Endodermal cell (in vitro differentiated cells): ENCODE data around the gene LSM3. TPM values are rescaled to one million over a fixed set of nuclear protein-coding genes. Genes with fewer than 3 reads are reported as not detected.

Source experiments
- DNase-seq: peaks from one replicate; pipeline ENCODE4 v3.0.0-alpha.2; 2017
- H3K27ac ChIP-seq: 2 replicates; pipeline ENCODE4 v1.5.1; 2013; ENCODE audit warnings: mild to moderate bottlenecking, low read depth, low read length, moderate library complexity
- H3K27me3 ChIP-seq: 2 replicates; pipeline ENCODE4 v1.6.1; 2013; ENCODE audit warnings: mild to moderate bottlenecking, low read length, moderate library complexity; ENCODE audit not compliant: insufficient read depth, control insufficient read depth, poor library complexity, severe bottlenecking
- H3K36me3 ChIP-seq: 2 replicates; pipeline ENCODE4 v1.7.0; 2013; ENCODE audit warnings: mild to moderate bottlenecking, low read length, moderate library complexity; ENCODE audit not compliant: control insufficient read depth, insufficient read depth
- H3K4me1 ChIP-seq: one replicate; pipeline ENCODE4 v1.7.0; 2013; ENCODE audit warnings: low read length; ENCODE audit not compliant: control insufficient read depth, insufficient read depth
- H3K4me3 ChIP-seq: 2 replicates; pipeline ENCODE4 v1.5.1; 2013; ENCODE audit warnings: mild to moderate bottlenecking, low read length, moderate library complexity
- H3K9ac ChIP-seq: 2 replicates; pipeline ENCODE4 v1.6.1; 2013; ENCODE audit warnings: mild to moderate bottlenecking, low read length, moderate library complexity; ENCODE audit not compliant: poor library complexity, severe bottlenecking; ENCODE audit errors: extremely low read depth
- H3K9me3 ChIP-seq: 2 replicates; pipeline ENCODE4 v1.6.1; 2013; ENCODE audit warnings: mild to moderate bottlenecking, low read length, moderate library complexity; ENCODE audit not compliant: control insufficient read depth
- H3K27ac Mint-ChIP-seq: 2 replicates; pipeline ENCODE4 v1.8.0; 2020; ENCODE audit warnings: mixed read lengths
- H3K27me3 Mint-ChIP-seq: 2 replicates; pipeline ENCODE4 v1.8.0; 2021; ENCODE audit warnings: mild to moderate bottlenecking, mixed read lengths; ENCODE audit not compliant: insufficient read depth
- H3K36me3 Mint-ChIP-seq: 2 replicates; pipeline ENCODE4 v1.8.0; 2020; ENCODE audit warnings: low read depth, mixed read lengths
- H3K4me1 Mint-ChIP-seq: 2 replicates; pipeline ENCODE4 v1.8.0; 2020; ENCODE audit warnings: mixed read lengths
- H3K4me3 Mint-ChIP-seq: 2 replicates; pipeline ENCODE4 v1.8.0; 2020; ENCODE audit warnings: mild to moderate bottlenecking, moderate library complexity, mixed read lengths
- H3K9me3 Mint-ChIP-seq: 2 replicates; pipeline ENCODE4 v1.8.0; 2020; ENCODE audit warnings: mild to moderate bottlenecking, mixed read lengths
- CTCF ChIP-seq: fragments of 200-600 bp; sonication (generic); conservative IDR thresholded peaks from 2 replicates; pipeline ENCODE4 v1.5.0; 2021; ENCODE audit warnings: antibody characterized with exemption, mild to moderate bottlenecking
- WGBS, 2 experiments: methylation state at CpG; one replicate each; pipeline versions ENCODE4 v1.1.5 to v1.1.7; 2013; ENCODE audit warnings: missing lambda C conversion rate in 2 of 2, mixed read lengths in 1 of 2; ENCODE audit not compliant: insufficient coverage in 1 of 2, insufficient read length in 1 of 2; 5-methylcytosine and 5-hydroxymethylcytosine counted together
- total RNA-seq, 2 donors: library from RNA; stranded (reverse); fragmentation: NEBNext Ultra II Directional in 1 of 2; extraction: Animal tissue kit (Norgen Biotek cat#: 25700) in 1 of 2; gene quantifications; 2 replicates in 1 of 2; 3 replicates in 1 of 2; pipeline ENCODE4 v1.2.1, GENCODE V29; 2021

The LSM3 gene
- total RNA-seq, 2 donors from 2014 or later, result 18.1 to 19.7 TPM

- TF ChIP-seq CTCF, result no peak
- H3K9me3 ChIP-seq, result no peaks in the 10 kb centered on the region
- H3K4me3 ChIP-seq, result no peak overlapping the region
- H3K36me3 ChIP-seq, result peaks cover 30% of the 10 kb centered on the region
- Mint-ChIP-seq H3K27me3 (peaks cover 2% of the 10 kb centered on the region), H3K4me3 (no peak overlapping the region), H3K4me1 (peaks cover 2% of the 10 kb centered on the region), H3K27ac (no peak overlapping the region), H3K36me3 (peaks cover 38% of the 10 kb centered on the region), H3K9me3 (no peaks in the 10 kb centered on the region)
- no peak overlapping the region for H3K9ac ChIP-seq
- WGBS, 2 experiments, result 91 to 93% methylated on average over 1 to 4 of the region's 4 CpGs
- H3K4me1 ChIP-seq, result no peaks in the 10 kb centered on the region
- H3K27ac ChIP-seq, result no peak overlapping the region
- H3K27me3 ChIP-seq, result no peaks in the 10 kb centered on the region
- no peak for DNase-seq
Measured at GRCh38 chr3:14200841-14201240, 22.2 kb downstream of the LSM3 start.

- no peaks in the 10 kb centered on the region for H3K27me3 ChIP-seq
- H3K4me3 Mint-ChIP-seq, result no peak overlapping the region
Measured at GRCh38 chr3:14201940-14202684, 23.5 kb downstream of the LSM3 start.

GRCh38 chr3:14202874-14203520 is 24.4 kb downstream of the LSM3 start:
- no peak overlapping the region for H3K27ac Mint-ChIP-seq
- Histone ChIP-seq H3K4me3 (no peak overlapping the region), H3K9me3 (no peaks in the 10 kb centered on the region), H3K9ac (no peak overlapping the region), H3K27ac (no peak overlapping the region), H3K4me1 (no peaks in the 10 kb centered on the region), H3K27me3 (no peaks in the 10 kb centered on the region), H3K36me3 (peaks cover 13% of the 10 kb centered on the region)
- no peak for TF ChIP-seq CTCF
- H3K27me3 Mint-ChIP-seq, result peaks cover 2% of the 10 kb centered on the region
- H3K4me3 Mint-ChIP-seq, result no peak overlapping the region
- H3K4me1 Mint-ChIP-seq, result peaks cover 2% of the 10 kb centered on the region
- DNase-seq, result no peak
- 78 to 91% methylated on average over 19 to 23 of the region's 23 CpGs for WGBS, 2 experiments
- H3K36me3 Mint-ChIP-seq, result peaks cover 20% of the 10 kb centered on the region
- H3K9me3 Mint-ChIP-seq, result no peaks in the 10 kb centered on the region

More at GRCh38 chr3:14201940-14202684, 23.5 kb downstream of the LSM3 start:
- peaks cover 2% of the 10 kb centered on the region for H3K4me1 Mint-ChIP-seq
- H3K36me3 ChIP-seq, result peaks cover 22% of the 10 kb centered on the region
- H3K27ac ChIP-seq, result no peak overlapping the region
- TF ChIP-seq CTCF, result no peak
- no peaks in the 10 kb centered on the region for H3K9me3 ChIP-seq
- 87 to 89% methylated on average over 5 to 7 of the region's 7 CpGs for WGBS, 2 experiments
- peaks cover 2% of the 10 kb centered on the region for H3K27me3 Mint-ChIP-seq
- DNase-seq, result no peak
- no peak overlapping the region for H3K27ac Mint-ChIP-seq
- H3K4me3 ChIP-seq, result no peak overlapping the region
- H3K36me3 Mint-ChIP-seq, result peaks cover 29% of the 10 kb centered on the region
- H3K4me1 ChIP-seq, result no peaks in the 10 kb centered on the region
- no peaks in the 10 kb centered on the region for H3K9me3 Mint-ChIP-seq
- H3K9ac ChIP-seq, result no peak overlapping the region
